Measurements from ENCODE around the gene CYB5D1. TPM values are rescaled to one million over a fixed set of nuclear protein-coding genes. Genes with fewer than 3 reads are reported as not detected.
A peak's percentile ranks its signal among the peaks of the same experiment; 100 is the strongest.

CYB5D1 gene
- total RNA-seq, 1 experiment from 2014 or later = 18.0 TPM

GRCh38 chr17:7838090-7839075 lies 19.4 kb upstream of the CYB5D1 start:
- no peaks in the 10 kb centered on the region for H3K9me3 ChIP-seq (ENCODE audit: control insufficient read depth, low read depth, low read length)
- H3T11ph ChIP-seq (ENCODE audit: low read length) = no peak overlapping the region
- no peak overlapping the region for H3K56ac ChIP-seq (ENCODE audit: insufficient read length, low read depth, low read length)
- H2BK5ac ChIP-seq (ENCODE audit: insufficient read length, low read length) = no peak overlapping the region
- no peak overlapping the region for H2AK5ac ChIP-seq (ENCODE audit: insufficient read length, low read length)
- Mint-ChIP-seq H3K27me3 (ENCODE audit: low read depth) (peaks cover 33% of the 10 kb centered on the region), H3K27ac (peak overlapping the region in 2 of 3 experiments; percentile 46 to 68; a peak in 3 of 7 replicates), H3K4me1 (peaks cover 51 to 55% of the 10 kb centered on the region in 2 experiments), H3K4me3 (peak overlapping the region; percentile 86 to 89), H3K9me3 (no peaks in the 10 kb centered on the region; a peak in 1 of 5 replicates), H3K36me3 (ENCODE audit: insufficient read depth in 1 of 3, low read depth in 3 of 3) (peaks cover 2 to 11% (median 9%) of the 10 kb centered on the region in 3 experiments; a peak in 5 of 7 replicates)
- peaks cover 47% of the 10 kb centered on the region for H3K23me2 ChIP-seq (ENCODE audit: insufficient read length, low read depth, low read length, poor library complexity, severe bottlenecking)
- H3K27ac ChIP-seq (ENCODE audit: insufficient read length, low read depth, low read length) = no peak overlapping the region
- H4K8ac ChIP-seq (replicated peaks; ENCODE audit: insufficient read length, low read depth, low read length) = no peak overlapping the region
- H3K4me1 ChIP-seq (ENCODE audit: insufficient read depth, low read length) = no peaks in the 10 kb centered on the region; the same call in 1 of the 2 replicates
- H3K18ac ChIP-seq (ENCODE audit: insufficient read length, low read depth, low read length) = no peak overlapping the region
- no peak overlapping the region for H3K14ac ChIP-seq (ENCODE audit: insufficient read depth, low read length)
- TF ChIP-seq CTCF (conservative IDR thresholded peaks at IDR 0.05) = no peak
- H3K27me3 ChIP-seq (ENCODE audit: insufficient read depth, low read length) = peaks cover 28% of the 10 kb centered on the region; the same call in 1 of the 2 replicates
- no peaks in the 10 kb centered on the region for H3K79me2 ChIP-seq (ENCODE audit: insufficient read depth, low read length)
- no peak overlapping the region for H2BK20ac ChIP-seq (ENCODE audit: low read depth, low read length, poor library complexity, severe bottlenecking)
- H2BK12ac ChIP-seq (ENCODE audit: insufficient read length, low read depth, low read length) = no peak overlapping the region
- no peaks in the 10 kb centered on the region for H3K79me1 ChIP-seq (ENCODE audit: insufficient read depth, low read depth, low read length, poor library complexity, severe bottlenecking)
- no peak overlapping the region for H2BK120ac ChIP-seq (ENCODE audit: low read depth, low read length, poor library complexity, severe bottlenecking)
- no peak overlapping the region for H4K5ac ChIP-seq (ENCODE audit: insufficient read length, low read depth, low read length)
- no peak overlapping the region for H4K91ac ChIP-seq (ENCODE audit: insufficient read length, low read depth, low read length)
- WGBS (ENCODE audit: extremely low coverage, insufficient read length, low lambda C conversion rate) = no CpG with 5 or more reads among the region's 12 CpGs
- no peak overlapping the region for H3K9ac ChIP-seq (ENCODE audit: extremely low read depth, insufficient read length, low read length)
- H3K23ac ChIP-seq (ENCODE audit: insufficient read length, low read depth, low read length) = no peak overlapping the region
- peak; percentile 78 for DNase-seq
- H3K4me2 ChIP-seq (ENCODE audit: insufficient read depth, insufficient read length, low read length) = peak overlapping the region; percentile 75
- H2BK15ac ChIP-seq (ENCODE audit: low read depth, low read length) = no peak overlapping the region
- H3K4ac ChIP-seq (ENCODE audit: low read depth, low read length) = no peak overlapping the region
- H4K20me1 ChIP-seq (ENCODE audit: control insufficient read depth, insufficient read depth, insufficient read length) = no peaks in the 10 kb centered on the region
- no peak overlapping the region for H2AFZ ChIP-seq (ENCODE audit: low read length)
